Measurements from ENCODE around the gene APBA2. TPM values are rescaled to one million over a fixed set of nuclear protein-coding genes. Genes with fewer than 3 reads are reported as not detected.

Gene APBA2
- total and polyA plus RNA-seq, 10 of the 15 experiments (the other 5 are each of a cell fraction or from before 2014, with no cell fraction given) = 0.06 to 0.26 (median 0.07) TPM; not detected in 7

DNA sequence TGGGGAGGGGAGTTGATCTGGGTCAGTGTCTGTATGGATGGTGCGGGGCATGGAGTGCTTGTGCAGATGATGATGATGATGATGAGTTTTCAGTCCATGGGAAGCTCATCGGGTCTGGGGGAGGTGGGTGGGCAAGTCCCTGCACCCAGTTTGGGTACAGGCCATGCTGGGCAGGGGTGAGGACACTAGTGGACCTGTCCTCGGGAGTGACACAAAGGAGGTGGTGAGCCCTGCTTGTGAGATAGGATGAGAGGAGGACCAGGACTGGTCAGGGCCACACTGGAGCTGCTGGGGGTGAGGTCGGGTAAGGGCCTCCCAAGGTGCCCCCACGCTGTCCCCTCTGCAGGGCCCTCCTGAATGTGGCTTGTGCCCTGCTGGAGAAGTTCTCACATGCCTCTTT is 177.9 kb downstream of the APBA2 start:
- FAIRE-seq (no peak), DNase-seq (ENCODE audit: low read depth, low spot score) (no peak), ATAC-seq (no peak)
- H3K9me3 ChIP-seq (replicated peaks; ENCODE audit: control insufficient read depth, insufficient read depth, low read length) = no peaks in the 10 kb centered on the region
- no peak for TF ChIP-seq CBX5 (IDR thresholded peaks at IDR 0.05; ENCODE audit: low read depth)
- TF ChIP-seq ATF7 (IDR thresholded peaks at IDR 0.05; ENCODE audit: low read depth) = no peak
- ChIA-PET RAD21 (ENCODE audit: unreplicated experiment) (no interaction called here), CTCF (no interaction called here), POLR2A (no interaction called here), SMC1A (ENCODE audit: uncharacterized antibody, unreplicated experiment) (no interaction called here)
- no peaks in the 10 kb centered on the region for H3K4me1 ChIP-seq (ENCODE audit: control insufficient read depth, insufficient read depth, low read length)
- H3K9ac ChIP-seq (ENCODE audit: control insufficient read depth, insufficient read depth, low read length) = no peak overlapping the region
- intact Hi-C loops (cut with micrococcal nuclease; ENCODE audit: unreplicated experiment) = no loop called here
- 24% methylated on average over 5 of the region's 5 CpGs for WGBS (ENCODE audit: insufficient coverage, insufficient replicate concordance, low lambda C conversion rate, missing lambda C conversion rate)
- no peaks in the 10 kb centered on the region for H3K27me3 ChIP-seq (replicated peaks in 1 of 2; ENCODE audit: control insufficient read depth in 2 of 2, insufficient read depth in 2 of 2, low read length in 1 of 2)
- no TSS peak for BruUV-seq (replicated peaks)
- H4K20me1 ChIP-seq (ENCODE audit: control insufficient read depth, insufficient read depth) = no peaks in the 10 kb centered on the region
- H3K36me3 ChIP-seq (ENCODE audit: control insufficient read depth in 2 of 2, insufficient read depth in 2 of 2, low read length in 1 of 2) = no peaks in the 10 kb centered on the region
- in situ Hi-C loops (cut with MboI) = no loop called here
- H2AFZ ChIP-seq (ENCODE audit: control insufficient read depth, low read depth, low read length) = no peak overlapping the region
- no peak overlapping the region for H3K4me3 ChIP-seq
- H3K27ac ChIP-seq (ENCODE audit: control insufficient read depth, insufficient read depth) = no peak overlapping the region
- H3K79me2 ChIP-seq (ENCODE audit: control insufficient read depth, insufficient read depth, low read length) = no peaks in the 10 kb centered on the region
- H3K4me2 ChIP-seq (ENCODE audit: control insufficient read depth, insufficient read depth) = no peak overlapping the region

DNA sequence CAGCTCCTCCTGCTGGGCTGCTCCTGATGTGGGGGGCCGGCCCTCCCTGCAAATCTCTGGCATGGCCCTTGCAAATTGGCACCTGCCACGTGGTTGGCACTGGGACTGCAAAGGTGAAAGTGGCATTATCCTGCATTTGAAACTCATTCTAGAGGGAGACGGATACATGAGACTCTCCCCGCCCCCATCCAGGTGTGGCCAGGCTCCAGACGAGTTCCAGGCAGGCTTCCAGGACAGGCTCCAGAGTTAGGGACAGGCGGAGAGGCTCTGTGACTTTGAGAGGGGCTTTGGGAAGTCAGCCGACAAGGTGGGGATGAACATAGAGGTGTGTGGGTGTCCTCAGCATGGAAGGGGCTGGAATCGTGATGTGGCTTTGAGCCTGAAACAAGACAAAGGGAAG is 178.5 kb downstream of the APBA2 start:
- Histone ChIP-seq H3K9ac (ENCODE audit: control insufficient read depth, insufficient read depth, low read length) (no peak overlapping the region), H3K27ac (ENCODE audit: control insufficient read depth, insufficient read depth) (no peak overlapping the region), H3K9me3 (replicated peaks; ENCODE audit: control insufficient read depth, insufficient read depth, low read length) (no peaks in the 10 kb centered on the region), H2AFZ (ENCODE audit: control insufficient read depth, low read depth, low read length) (no peak overlapping the region), H4K20me1 (ENCODE audit: control insufficient read depth, insufficient read depth) (no peaks in the 10 kb centered on the region), H3K79me2 (ENCODE audit: control insufficient read depth, insufficient read depth, low read length) (no peaks in the 10 kb centered on the region), H3K4me1 (ENCODE audit: control insufficient read depth, insufficient read depth, low read length) (no peaks in the 10 kb centered on the region), H3K36me3 (ENCODE audit: control insufficient read depth in 2 of 2, insufficient read depth in 2 of 2, low read length in 1 of 2) (no peaks in the 10 kb centered on the region), H3K27me3 (replicated peaks in 1 of 2; ENCODE audit: control insufficient read depth in 2 of 2, insufficient read depth in 2 of 2, low read length in 1 of 2) (no peaks in the 10 kb centered on the region), H3K4me2 (ENCODE audit: control insufficient read depth, insufficient read depth) (no peak overlapping the region), H3K4me3 (no peak overlapping the region)
- POLR2A ChIA-PET = no interaction called here
- no TSS peak for BruUV-seq (replicated peaks)
- FAIRE-seq (no peak), ATAC-seq (no peak), DNase-seq (ENCODE audit: low read depth, low spot score) (no peak)
- RAD21 ChIA-PET (ENCODE audit: unreplicated experiment) = no interaction called here
- intact Hi-C loops (cut with micrococcal nuclease; ENCODE audit: unreplicated experiment) (no loop called here), in situ Hi-C loops (cut with MboI) (no loop called here)
- CTCF ChIA-PET = no interaction called here
- SMC1A ChIA-PET (ENCODE audit: uncharacterized antibody, unreplicated experiment) = no interaction called here
- TF ChIP-seq NR2C2 (IDR thresholded peaks at IDR 0.05; ENCODE audit: borderline replicate concordance, control insufficient read depth, insufficient read length, low read depth) (no peak), MTA3 (IDR thresholded peaks at IDR 0.05; ENCODE audit: borderline replicate concordance, low read length) (no peak), RELA (IDR thresholded peaks at IDR 0.05; ENCODE audit: borderline replicate concordance, partially characterized antibody) (no peak), IKZF2 (IDR thresholded peaks at IDR 0.05) (no peak), KAT2A (conservative IDR thresholded peaks at IDR 0.05; ENCODE audit: control insufficient read depth, low read depth, low read length) (no peak), SMC3 (IDR thresholded peaks at IDR 0.05; ENCODE audit: borderline replicate concordance, low read length) (no peak)
- 19% methylated on average over 8 of the region's 8 CpGs for WGBS (ENCODE audit: insufficient coverage, insufficient replicate concordance, low lambda C conversion rate, missing lambda C conversion rate)
